ENCODE measurements around the gene CASP3. TPM values are rescaled to one million over a fixed set of nuclear protein-coding genes. Genes with fewer than 3 reads are reported as not detected.

Gene CASP3
- polyA plus RNA-seq, 1 of the 3 experiments (the other 2 are of a cell fraction) = 15.5 TPM

DNA sequence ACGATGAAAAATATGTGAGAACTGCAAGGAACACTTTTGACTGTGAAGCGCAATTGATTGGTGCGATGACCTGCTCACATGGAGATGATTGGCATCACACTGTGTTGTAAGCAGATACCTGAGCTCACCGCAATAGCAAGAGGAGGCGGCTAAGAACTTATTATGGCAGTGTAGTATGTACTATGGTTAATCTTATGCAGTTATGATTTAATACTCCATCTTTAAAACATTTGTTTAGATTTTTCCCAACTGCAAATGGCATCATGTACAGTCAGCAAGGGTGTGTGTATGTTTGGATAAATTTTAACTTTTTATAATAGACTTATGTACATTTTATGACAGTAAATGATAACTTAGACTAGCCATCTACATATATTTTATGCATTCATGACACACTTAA is 25.8 kb upstream of the CASP3 start:
- Histone ChIP-seq H3F3A (replicated peaks; ENCODE audit: insufficient read depth) (no peaks in the 10 kb centered on the region), H3K27me3 (ENCODE audit: insufficient read depth) (no peaks in the 10 kb centered on the region), H4K20me1 (ENCODE audit: insufficient read depth) (no peaks in the 10 kb centered on the region), H3K4me1 (ENCODE audit: control insufficient read depth in 1 of 2, insufficient read depth in 2 of 2, low read depth in 1 of 2, low read length in 1 of 2) (no peaks in the 10 kb centered on the region), H3K27ac (ENCODE audit: low read depth in 2 of 2, low read length in 1 of 2) (no peak overlapping the region), H3K79me2 (ENCODE audit: insufficient read depth) (no peaks in the 10 kb centered on the region), H3K4me3 (ENCODE audit: low read depth in 2 of 2, low read length in 1 of 2) (no peak overlapping the region), H3K9ac (no peak overlapping the region), H3K9me2 (no peaks in the 10 kb centered on the region), H2AFZ (ENCODE audit: low read depth) (no peak overlapping the region), H3K4me2 (no peak overlapping the region), H3K9me3 (no peaks in the 10 kb centered on the region), H3K36me3 (replicated peaks in 1 of 2; ENCODE audit: control insufficient read depth in 1 of 2, insufficient read depth in 2 of 2, low read length in 1 of 2) (peaks cover 6 to 16% of the 10 kb centered on the region in 2 experiments)
- POLR2A ChIA-PET = no interaction called here
- DNase-seq = no peak
- 90% methylated on average over 5 of the region's 5 CpGs for WGBS (ENCODE audit: low lambda C conversion rate)
- TF ChIP-seq POLR2AphosphoS5 (IDR thresholded peaks at IDR 0.05; ENCODE audit: low read depth, low read length) = no peak
- TF ChIP-seq MXI1 (IDR thresholded peaks at IDR 0.05; ENCODE audit: low read depth, low read length) = no peak
- CTCF ChIA-PET = no interaction called here

DNA sequence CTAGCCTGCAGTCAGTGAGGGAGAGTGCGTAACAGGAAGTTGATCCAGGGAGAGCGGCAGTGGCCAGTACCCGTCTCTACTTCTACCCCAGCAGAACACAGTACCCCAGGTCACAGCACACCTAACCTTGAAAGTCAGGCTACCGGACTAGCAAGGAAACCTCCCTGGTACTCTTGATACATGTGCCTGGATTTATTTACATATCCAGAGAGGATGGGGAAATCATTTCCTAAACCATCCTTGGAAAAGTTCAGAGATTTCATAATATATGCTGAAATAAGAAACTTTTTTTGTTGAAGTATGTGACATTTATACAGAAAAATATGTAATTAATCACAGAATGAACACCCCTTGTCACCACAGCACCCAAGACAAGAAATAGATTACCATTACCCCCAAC is 24.8 kb upstream of the CASP3 start:
- TF ChIP-seq POLR2AphosphoS5 (IDR thresholded peaks at IDR 0.05; ENCODE audit: low read depth, low read length) (no peak), RAD21 (IDR thresholded peaks at IDR 0.05; ENCODE audit: low read length) (no peak), FOXJ3 (CRISPR knock-in tag; IDR thresholded peaks at IDR 0.05) (no peak), MEF2A (IDR thresholded peaks at IDR 0.05; ENCODE audit: borderline replicate concordance, low read depth) (no peak)
- TF ChIP-seq, protein P1, sequence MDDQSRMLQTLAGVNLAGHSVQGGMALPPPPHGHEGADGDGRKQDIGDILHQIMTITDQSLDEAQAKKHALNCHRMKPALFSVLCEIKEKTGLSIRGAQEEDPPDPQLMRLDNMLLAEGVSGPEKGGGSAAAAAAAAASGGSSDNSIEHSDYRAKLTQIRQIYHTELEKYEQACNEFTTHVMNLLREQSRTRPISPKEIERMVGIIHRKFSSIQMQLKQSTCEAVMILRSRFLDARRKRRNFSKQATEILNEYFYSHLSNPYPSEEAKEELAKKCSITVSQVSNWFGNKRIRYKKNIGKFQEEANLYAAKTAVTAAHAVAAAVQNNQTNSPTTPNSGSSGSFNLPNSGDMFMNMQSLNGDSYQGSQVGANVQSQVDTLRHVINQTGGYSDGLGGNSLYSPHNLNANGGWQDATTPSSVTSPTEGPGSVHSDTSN (IDR thresholded peaks at IDR 0.05) = no peak
- TF ChIP-seq, protein P2, sequence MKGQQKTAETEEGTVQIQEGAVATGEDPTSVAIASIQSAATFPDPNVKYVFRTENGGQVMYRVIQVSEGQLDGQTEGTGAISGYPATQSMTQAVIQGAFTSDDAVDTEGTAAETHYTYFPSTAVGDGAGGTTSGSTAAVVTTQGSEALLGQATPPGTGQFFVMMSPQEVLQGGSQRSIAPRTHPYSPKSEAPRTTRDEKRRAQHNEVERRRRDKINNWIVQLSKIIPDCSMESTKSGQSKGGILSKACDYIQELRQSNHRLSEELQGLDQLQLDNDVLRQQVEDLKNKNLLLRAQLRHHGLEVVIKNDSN (IDR thresholded peaks at IDR 0.05; ENCODE audit: borderline replicate concordance, low read depth) = no peak
- H3K4me3 ChIP-seq (ENCODE audit: low read depth in 2 of 2, low read length in 1 of 2) = no peak overlapping the region
- CTCF ChIA-PET = no interaction called here
- no peaks in the 10 kb centered on the region for H3K9me3 ChIP-seq
- 96% methylated on average over 4 of the region's 4 CpGs for WGBS (ENCODE audit: low lambda C conversion rate)
- no peak overlapping the region for H3K4me2 ChIP-seq
- POLR2A ChIA-PET = no interaction called here
- no peaks in the 10 kb centered on the region for H3K79me2 ChIP-seq (ENCODE audit: insufficient read depth)
- H3K27me3 ChIP-seq (ENCODE audit: insufficient read depth) = no peaks in the 10 kb centered on the region
- no peaks in the 10 kb centered on the region for H3K9me2 ChIP-seq
- DNase-seq = no peak
- H2AFZ ChIP-seq (ENCODE audit: low read depth) = no peak overlapping the region
- H3K36me3 ChIP-seq (replicated peaks in 1 of 2; ENCODE audit: control insufficient read depth in 1 of 2, insufficient read depth in 2 of 2, low read length in 1 of 2) = peaks cover 7 to 16% of the 10 kb centered on the region in 2 experiments
- H3K27ac ChIP-seq (ENCODE audit: low read depth in 2 of 2, low read length in 1 of 2) = no peak overlapping the region
- no peaks in the 10 kb centered on the region for H3F3A ChIP-seq (replicated peaks; ENCODE audit: insufficient read depth)
- H4K20me1 ChIP-seq (ENCODE audit: insufficient read depth) = no peaks in the 10 kb centered on the region
- no peaks in the 10 kb centered on the region for H3K4me1 ChIP-seq (ENCODE audit: control insufficient read depth in 1 of 2, insufficient read depth in 2 of 2, low read depth in 1 of 2, low read length in 1 of 2)
- no peak overlapping the region for H3K9ac ChIP-seq

DNA sequence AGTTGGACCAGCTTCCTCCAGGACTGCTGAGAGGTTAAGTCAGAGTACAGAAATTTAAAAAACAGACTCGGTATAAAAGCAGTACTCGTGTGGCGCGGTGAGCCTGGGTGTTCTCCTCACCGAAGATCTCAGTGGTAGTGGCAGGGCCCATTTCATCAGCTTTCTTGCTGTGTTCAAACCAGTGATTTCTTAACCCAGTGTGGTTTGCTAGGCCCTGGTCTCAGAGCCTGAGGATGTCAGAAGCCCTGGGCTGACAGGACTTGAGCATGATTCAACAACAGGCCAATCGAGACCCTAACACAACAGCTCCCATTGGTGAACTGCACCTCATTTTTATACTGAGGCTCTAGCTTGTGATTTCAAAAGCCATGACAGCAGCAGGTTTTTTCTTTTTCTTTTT is 23.5 kb upstream of the CASP3 start:
- Histone ChIP-seq H3K9ac (no peak overlapping the region), H3K36me3 (replicated peaks in 1 of 2; ENCODE audit: control insufficient read depth in 1 of 2, insufficient read depth in 2 of 2, low read length in 1 of 2) (peaks cover 10 to 22% of the 10 kb centered on the region in 2 experiments), H3K9me3 (no peaks in the 10 kb centered on the region), H3K27me3 (ENCODE audit: insufficient read depth) (no peaks in the 10 kb centered on the region), H3K79me2 (ENCODE audit: insufficient read depth) (no peaks in the 10 kb centered on the region), H3K4me1 (ENCODE audit: control insufficient read depth in 1 of 2, insufficient read depth in 2 of 2, low read depth in 1 of 2, low read length in 1 of 2) (no peaks in the 10 kb centered on the region), H3K27ac (ENCODE audit: low read depth in 2 of 2, low read length in 1 of 2) (no peak overlapping the region), H3K4me2 (no peak overlapping the region), H2AFZ (ENCODE audit: low read depth) (no peak overlapping the region), H3K9me2 (no peaks in the 10 kb centered on the region), H3F3A (replicated peaks; ENCODE audit: insufficient read depth) (no peaks in the 10 kb centered on the region), H3K4me3 (ENCODE audit: low read depth in 2 of 2, low read length in 1 of 2) (no peak overlapping the region), H4K20me1 (ENCODE audit: insufficient read depth) (no peaks in the 10 kb centered on the region)
- ChIA-PET POLR2A (interaction anchor here (0.6 kb wide), 1 partner anchor 10 kb away, joined by 3 read pairs; no protein-coding TSS in a partner anchor), CTCF (no interaction called here)
- 99% methylated on average over 6 of the region's 6 CpGs for WGBS (ENCODE audit: low lambda C conversion rate)
- DNase-seq = no peak
- TF ChIP-seq EZH2phosphoT487 (IDR thresholded peaks at IDR 0.05; ENCODE audit: borderline replicate concordance, low read depth) (no peak), POLR2AphosphoS5 (IDR thresholded peaks at IDR 0.05; ENCODE audit: low read depth, low read length) (no peak), YY1 (IDR thresholded peaks at IDR 0.05; ENCODE audit: low read depth) (no peak), SMC3 (IDR thresholded peaks at IDR 0.05; ENCODE audit: low read depth, low read length) (no peak)
